Activated T-cell treated with anti-CD3 and anti-CD28 coated beads, Interleukin-2, amount 50 U/mL, for 48 hours (primary cell): ENCODE results near the gene TMEM131L.

Experiments used
- DNase-seq, 2 experiments: peaks; one replicate each; pipeline ENCODE4 v3.0.0-alpha.2; 2020

Gene TMEM131L

DNA sequence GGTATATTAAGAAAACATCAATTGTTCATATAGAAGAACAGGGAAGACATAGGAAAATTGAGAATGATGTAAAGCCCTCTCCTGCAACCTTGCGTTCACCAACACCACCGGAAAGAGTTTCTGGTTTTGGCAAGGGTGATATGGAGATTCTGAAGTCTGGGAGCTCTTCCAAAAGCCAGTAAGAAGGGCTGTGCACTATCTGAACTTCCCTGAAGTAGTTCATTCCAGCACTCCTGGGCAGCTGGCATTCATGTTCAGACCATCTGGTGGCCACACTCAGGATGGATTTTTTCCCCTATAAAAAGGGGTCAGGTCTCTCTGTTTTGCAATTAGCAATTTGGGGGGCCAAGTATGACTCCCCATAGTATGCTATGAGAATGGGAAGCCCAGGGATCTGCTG is 202.5 kb downstream of the TMEM131L start:
- DNase-seq, result no peak

DNA sequence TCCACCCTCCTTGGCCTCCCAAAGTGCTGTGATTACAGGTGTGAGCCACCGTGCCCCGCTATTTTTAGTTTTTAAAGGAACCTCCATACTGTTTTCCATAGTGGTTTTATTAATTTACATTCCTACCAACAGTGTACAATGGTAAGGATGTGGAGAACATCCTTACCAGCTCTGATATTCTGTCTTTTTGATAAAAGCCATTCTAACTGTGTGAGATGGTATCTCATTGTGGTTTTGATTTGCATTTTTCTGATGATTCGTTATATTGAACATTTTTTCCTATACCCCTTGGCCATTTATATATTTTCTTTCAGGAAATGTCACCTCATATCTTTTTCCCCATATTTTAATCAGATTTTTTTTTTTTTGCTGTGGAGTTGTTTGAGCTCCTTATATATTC is 203.7 kb downstream of the TMEM131L start:
- no peak for DNase-seq

- no peak for DNase-seq
Measured at GRCh38 chr4:153676486-153676885, 210.3 kb downstream of the TMEM131L start.

DNA sequence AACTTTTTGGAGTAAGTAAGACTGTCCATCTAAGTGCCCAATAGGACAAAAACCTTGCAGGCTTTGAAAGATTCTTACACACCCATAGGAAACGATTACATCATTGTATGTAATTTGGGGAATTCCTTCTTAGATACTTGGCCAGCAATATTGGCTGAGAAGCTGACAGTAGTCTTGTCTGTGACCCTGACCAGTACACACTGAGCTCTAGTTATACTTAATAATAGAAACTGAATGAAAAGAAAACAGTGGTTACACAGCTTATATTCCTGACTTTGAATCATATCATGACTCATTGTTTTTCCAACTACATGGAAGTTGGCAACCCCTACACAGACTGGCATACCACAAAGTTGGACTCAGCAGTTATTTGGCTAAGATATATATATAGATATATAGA is 210.8 kb downstream of the TMEM131L start:
- no peak for DNase-seq

DNA sequence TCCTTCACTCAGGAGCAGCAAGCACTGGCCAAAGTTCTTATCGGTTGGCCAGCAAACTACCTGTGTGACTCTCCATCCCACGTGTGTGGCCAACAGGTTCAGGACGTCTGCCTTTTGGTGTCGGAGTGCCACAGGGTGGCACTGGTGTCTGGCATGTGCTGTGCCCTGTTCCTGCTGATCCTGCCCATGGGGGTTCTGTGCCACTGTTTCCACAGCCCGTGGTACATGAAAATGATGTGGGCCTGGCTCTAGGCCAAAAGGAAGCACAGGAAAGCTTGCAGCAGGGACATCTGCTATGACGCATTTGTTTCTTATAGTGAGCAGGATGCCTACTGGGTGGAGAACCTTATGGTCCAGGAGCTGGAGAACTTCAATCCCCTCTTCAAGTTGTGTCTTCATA is 213.3 kb downstream of the TMEM131L start:
- DNase-seq, result no peak

- DNase-seq, result no peak
Measured at GRCh38 chr4:153683763-153684181, 217.6 kb downstream of the TMEM131L start.

GRCh38 chr4:153684182-153684970 is 218.2 kb downstream of the TMEM131L start, which contains the start of gene TLR2:
Gene TLR2, plus strand, starts transcription at chr4:153684280. Its CDS starts 18,628 bp downstream, at chr4:153702908.
- peak; percentile 66 to 76 for DNase-seq

DNA sequence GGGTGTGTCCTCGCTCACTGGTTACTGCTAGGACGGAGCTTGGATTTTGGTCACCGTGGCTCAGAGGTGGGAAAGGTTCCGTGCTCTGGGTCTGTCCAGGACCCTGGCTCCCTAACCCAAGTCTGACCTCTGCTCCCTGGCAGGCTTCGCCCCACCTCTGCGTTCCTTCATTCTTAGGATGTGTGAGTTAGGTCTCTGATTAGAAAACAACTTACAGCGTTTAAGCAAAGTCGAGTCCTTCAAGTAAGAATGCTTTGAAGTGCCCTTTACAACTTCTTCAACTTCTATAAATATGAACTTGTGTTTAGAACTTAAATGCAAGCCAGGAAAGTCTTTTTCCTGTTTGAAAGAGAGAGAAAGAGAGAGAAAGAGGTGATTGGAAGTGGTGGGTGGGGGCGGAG is 218.8 kb downstream of the TMEM131L start:
- DNase-seq, result no peak
